H1 (cell line): ENCODE data around the gene NXNL2. TPM values are rescaled to one million over a fixed set of nuclear protein-coding genes. Genes with fewer than 3 reads are reported as not detected.

ENCODE experiments used
- CTCF ChIA-PET: fragments of 300-600 bp; sonication (Branson Sonifier 250); formaldehyde crosslinking; loops from one replicate; lab custom pipeline; 2021; ENCODE audit not compliant: partially characterized antibody; lab: Charles Lee
- POLR2A ChIA-PET: fragments of 300-600 bp; sonication (Branson Sonifier 250); formaldehyde crosslinking; loops from one replicate; lab custom pipeline; 2021; ENCODE audit warnings: inconsistent platforms; ENCODE audit not compliant: partially characterized antibody; lab: Charles Lee
- DNase-seq, 2 experiments: peaks; one replicate each; pipeline versions ENCODE4 v3.0.0 to v3.0.0-alpha.2; 2010 to 2022; ENCODE audit warnings: low spot score in 2 of 2, low read depth in 1 of 2, mixed read lengths in 1 of 2
- FAIRE-seq: peaks from 2 replicates; lab custom pipeline; 2011; peaks lifted over from hg19 to GRCh38; lab: Jason Lieb, UNC
- H2AFZ ChIP-seq: 2 replicates; pipeline ENCODE4 v1.8.1; 2012; ENCODE audit warnings: low read length, inconsistent platforms
- H2AK5ac ChIP-seq: 2 replicates; pipeline ENCODE4 v1.6.1; 2013; ENCODE audit warnings: low read depth, low read length
- H2BK120ac ChIP-seq: replicated peaks from 2 replicates; pipeline ENCODE3; 2013; ENCODE audit warnings: low read depth, low read length, inconsistent platforms
- H2BK12ac ChIP-seq: 2 replicates; pipeline ENCODE4 v1.6.1; 2013; ENCODE audit warnings: low read depth, low read length
- H2BK15ac ChIP-seq: 2 replicates; pipeline ENCODE4 v1.6.1; 2013; ENCODE audit warnings: low read length
- H2BK20ac ChIP-seq: 2 replicates; pipeline ENCODE4 v1.6.1; 2013; ENCODE audit warnings: low read length
- H2BK5ac ChIP-seq: 2 replicates; pipeline ENCODE4 v1.6.1; 2013; ENCODE audit warnings: low read depth, low read length
- H3K14ac ChIP-seq: 2 replicates; pipeline ENCODE4 v1.6.1; 2013; ENCODE audit warnings: inconsistent platforms; ENCODE audit not compliant: insufficient read length
- H3K18ac ChIP-seq: 2 replicates; pipeline ENCODE4 v1.6.1; 2013; ENCODE audit warnings: low read length; ENCODE audit errors: extremely low read depth
- H3K23ac ChIP-seq: 2 replicates; pipeline ENCODE4 v1.6.1; 2013; ENCODE audit warnings: inconsistent platforms; ENCODE audit not compliant: insufficient read length
- H3K23me2 ChIP-seq: 2 replicates; pipeline ENCODE4 v1.6.1; 2013; ENCODE audit warnings: low read depth, low read length
- H3K27ac ChIP-seq: 2 replicates; pipeline ENCODE4 v1.6.1; 2011; ENCODE audit warnings: low read depth, low read length, inconsistent platforms
- H3K27me3 ChIP-seq, 4 experiments: replicated peaks in 1 of 4; 1 replicate in 1 of 4; 2 replicates in 3 of 4; pipeline versions ENCODE4 v1.6.1 to v1.8.1; 2011 to 2013; ENCODE audit warnings: low read length in 3 of 4, mild to moderate bottlenecking in 3 of 4, inconsistent platforms in 2 of 4, mixed read lengths in 2 of 4, moderate library complexity in 1 of 4; ENCODE audit not compliant: control insufficient read depth in 3 of 4, insufficient read depth in 3 of 4; ENCODE audit errors: extremely low read depth in 1 of 4
- H3K36me3 ChIP-seq, 4 experiments: 2 replicates each; pipeline versions ENCODE4 v1.6.1 to v1.8.1; 2011 to 2013; ENCODE audit warnings: mild to moderate bottlenecking in 4 of 4, low read length in 3 of 4, moderate library complexity in 2 of 4, control low read depth in 1 of 4, inconsistent platforms in 1 of 4; ENCODE audit not compliant: insufficient read depth in 4 of 4, control insufficient read depth in 2 of 4
- H3K4ac ChIP-seq: replicated peaks from 2 replicates; pipeline ENCODE3; 2013; ENCODE audit warnings: low read length, low read depth, mixed read lengths, inconsistent platforms; ENCODE audit not compliant: insufficient read length
- H3K4me1 ChIP-seq, 4 experiments: replicated peaks in 1 of 4; 1 replicate in 1 of 4; 2 replicates in 3 of 4; pipeline versions ENCODE4 v1.6.1 to v1.8.1; 2011 to 2013; ENCODE audit warnings: low read length in 3 of 4, inconsistent platforms in 2 of 4, mixed read lengths in 1 of 4; ENCODE audit not compliant: insufficient read depth in 4 of 4, control insufficient read depth in 3 of 4
- H3K4me2 ChIP-seq, 2 experiments: 2 replicates each; pipeline versions ENCODE4 v1.6.1 to v1.8.1; 2011 to 2013; ENCODE audit warnings: low read depth in 2 of 2, low read length in 2 of 2, control low read depth in 1 of 2, inconsistent platforms in 1 of 2, mild to moderate bottlenecking in 1 of 2; ENCODE audit not compliant: insufficient read depth in 1 of 2
- H3K4me3 ChIP-seq, 4 experiments: fragments of 200-600, 300-600 bp in 1 of 4; sonication (generic), shearing (Covaris generic), sonication (Bioruptor Twin) in 1 of 4; 2 replicates each; pipeline versions ENCODE4 v1.5.1 to v1.8.1; 2011 to 2016; ENCODE audit warnings: low read length in 4 of 4, low read depth in 3 of 4, control low read depth in 2 of 4, inconsistent platforms in 2 of 4, mild to moderate bottlenecking in 2 of 4, mixed read lengths in 1 of 4, moderate library complexity in 1 of 4; ENCODE audit not compliant: insufficient read depth in 2 of 4; ENCODE audit errors: extremely low read depth in 1 of 4
- H3K56ac ChIP-seq: replicated peaks from 2 replicates; pipeline ENCODE3; 2013; ENCODE audit warnings: low read depth, mild to moderate bottlenecking, mixed read lengths, low read length, inconsistent platforms; ENCODE audit not compliant: insufficient read length
- H3K79me1 ChIP-seq: 2 replicates; pipeline ENCODE4 v1.6.1; 2013; ENCODE audit warnings: low read depth, low read length, control low read depth
- H3K79me2 ChIP-seq, 2 experiments: 2 replicates each; pipeline versions ENCODE4 v1.6.1 to v1.8.1; 2012 to 2013; ENCODE audit warnings: low read length in 2 of 2, mild to moderate bottlenecking in 2 of 2, inconsistent platforms in 1 of 2; ENCODE audit not compliant: insufficient read depth in 2 of 2, control insufficient read depth in 1 of 2
- H3K9ac ChIP-seq, 4 experiments: replicated peaks in 1 of 4; 1 replicate in 1 of 4; 2 replicates in 3 of 4; pipeline versions ENCODE4 v1.6.1 to v1.8.1; 2011 to 2013; ENCODE audit warnings: low read depth in 3 of 4, low read length in 3 of 4, control low read depth in 2 of 4, mild to moderate bottlenecking in 2 of 4, moderate library complexity in 2 of 4, inconsistent platforms in 1 of 4; ENCODE audit errors: extremely low read depth in 1 of 4
- H3K9me3 ChIP-seq, 2 experiments: 2 replicates each; pipeline versions ENCODE4 v1.6.1 to v1.8.1; 2012 to 2013; ENCODE audit warnings: mild to moderate bottlenecking in 2 of 2, moderate library complexity in 2 of 2, control low read depth in 1 of 2, inconsistent platforms in 1 of 2, low read depth in 1 of 2, low read length in 1 of 2, mixed read lengths in 1 of 2; ENCODE audit not compliant: insufficient read depth in 2 of 2
- H4K20me1 ChIP-seq, 2 experiments: replicated peaks in 1 of 2; 2 replicates each; pipeline versions ENCODE3 to v1.8.1; 2011 to 2013; ENCODE audit warnings: inconsistent platforms in 2 of 2, low read length in 2 of 2, mild to moderate bottlenecking in 1 of 2; ENCODE audit not compliant: insufficient read depth in 2 of 2, control insufficient read depth in 1 of 2
- H4K5ac ChIP-seq: 2 replicates; pipeline ENCODE4 v1.6.1; 2013; ENCODE audit warnings: low read length, low read depth, mixed read lengths, inconsistent platforms; ENCODE audit not compliant: insufficient read length
- H4K8ac ChIP-seq: 2 replicates; pipeline ENCODE4 v1.8.0; 2013; ENCODE audit warnings: mild to moderate bottlenecking, moderate library complexity, low read length, inconsistent platforms; ENCODE audit not compliant: insufficient read depth; ENCODE audit errors: extremely low read depth
- H4K91ac ChIP-seq: replicated peaks from 2 replicates; pipeline ENCODE3; 2013; ENCODE audit warnings: low read length, mixed read lengths, inconsistent platforms; ENCODE audit not compliant: insufficient read length
- EP300 ChIP-seq, 2 experiments: IDR thresholded peaks; 1 replicate in 1 of 2; 2 replicates in 1 of 2; pipeline ENCODE4 v1.6.1; 2011 to 2012; ENCODE audit warnings: low read depth in 2 of 2, low read length in 2 of 2, mild to moderate bottlenecking in 2 of 2, borderline replicate concordance in 1 of 2, inconsistent platforms in 1 of 2, moderate library complexity in 1 of 2
- WGBS, 2 experiments: shearing (Covaris generic) in 1 of 2; methylation state at CpG; one replicate each; pipeline versions ENCODE4 v1.1.6 to v1.1.7; 2013 to 2015; ENCODE audit warnings: low lambda C conversion rate in 2 of 2, mixed read lengths in 2 of 2, inconsistent platforms in 1 of 2, low coverage in 1 of 2, missing lambda C conversion rate in 1 of 2; ENCODE audit not compliant: insufficient replicate concordance in 2 of 2, insufficient coverage in 1 of 2, insufficient read length in 1 of 2; ENCODE audit errors: extremely low coverage in 1 of 2, missing lambda C conversion rate in 1 of 2; 5-methylcytosine and 5-hydroxymethylcytosine counted together
- polyA plus RNA-seq, 7 experiments: library from polyadenylated mRNA; depleted of rRNA in 3 of 7; stranded (reverse) in 5 of 7; unstranded in 2 of 7; fragments of >200 nt in 5 of 7; fragments of 200-250 nt in 2 of 7; gene quantifications; 1 replicate in 5 of 7; 2 replicates in 1 of 7; 4 replicates in 1 of 7; pipeline versions ENCODE4 v1.2.1 to v1.2.3, GENCODE V29; 2011 to 2013; ENCODE audit warnings: missing spikeins in 2 of 7, mixed read lengths in 2 of 7
- total RNA-seq: library from RNA; stranded (reverse); fragmentation: NEBNext Ultra II Directional; extraction: Animal tissue kit (Norgen Biotek cat#: 25700); gene quantifications from 2 replicates; pipeline ENCODE4 v1.2.1, GENCODE V29; 2021

The NXNL2 gene
- total and polyA plus RNA-seq, 2 of the 8 experiments (the other 6 are each of a cell fraction or from before 2014, with no cell fraction given) = 1.9 to 2.6 TPM

DNA sequence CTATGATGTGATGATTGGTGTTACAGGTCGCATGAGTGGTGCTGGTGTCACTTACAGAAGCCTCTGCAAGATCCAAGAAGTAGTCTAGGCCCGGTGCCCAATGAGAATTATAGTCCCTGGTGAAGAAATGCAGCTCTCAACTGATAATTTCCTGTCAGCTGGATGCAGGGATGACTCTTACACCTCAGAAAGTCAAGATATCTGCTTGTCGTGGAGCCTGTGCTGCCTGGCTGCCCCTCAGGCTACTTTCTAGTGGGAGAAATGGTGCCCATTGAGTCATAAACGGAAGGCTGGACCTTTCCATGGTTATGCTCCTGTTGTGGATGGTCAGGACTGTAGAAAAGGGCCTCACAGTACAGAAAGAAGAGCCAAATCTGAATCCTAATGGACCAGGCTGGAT is 46.8 kb upstream of the NXNL2 start:
- H2AK5ac ChIP-seq = no peak overlapping the region
- H4K5ac ChIP-seq = no peak overlapping the region
- no peak overlapping the region for H2AFZ ChIP-seq
- no peak overlapping the region for H2BK12ac ChIP-seq
- H2BK15ac ChIP-seq = no peak overlapping the region
- H4K8ac ChIP-seq = no peak overlapping the region
- no peaks in the 10 kb centered on the region for H3K4me1 ChIP-seq
- no peaks in the 10 kb centered on the region for H3K23me2 ChIP-seq
- no peak overlapping the region for H3K9ac ChIP-seq
- no peak overlapping the region for H3K4me3 ChIP-seq
- peaks cover 4% of the 10 kb centered on the region; the same call in 1 of the 2 replicates for H3K79me1 ChIP-seq
- H3K9me3 ChIP-seq = no peaks in the 10 kb centered on the region
- H2BK120ac ChIP-seq = no peak overlapping the region
- H3K56ac ChIP-seq = no peak overlapping the region
- no peak overlapping the region for H4K91ac ChIP-seq
- DNase-seq = no peak
- FAIRE-seq = no peak
- H2BK20ac ChIP-seq = no peak overlapping the region
- CTCF ChIA-PET = interaction anchor here (0.8 kb wide), 1 partner anchor 111 kb away, joined by 3 read pairs; no protein-coding TSS in a partner anchor
- no peaks in the 10 kb centered on the region for H3K79me2 ChIP-seq
- no peak overlapping the region for H3K4me2 ChIP-seq
- no peaks in the 10 kb centered on the region for H3K27me3 ChIP-seq
- H3K4ac ChIP-seq = no peak overlapping the region
- no peak overlapping the region for H2BK5ac ChIP-seq
- H3K36me3 ChIP-seq = 0 out of 8 replicates have a peak, but pooled peaks cover 0 to 3% (median 0%) of the 10 kb centered on the region in 4 experiments
- POLR2A ChIA-PET = interaction anchor here (1.0 kb wide), 1 partner anchor 35 kb away, joined by 3 read pairs; no protein-coding TSS in a partner anchor
- H4K20me1 ChIP-seq = no peaks in the 10 kb centered on the region
- 85% methylated on average over 4 of the region's 4 CpGs; no CpG with 5 or more reads in 1 of the 2 experiments for WGBS, 2 experiments
- no peak overlapping the region for H3K14ac ChIP-seq
- H3K23ac ChIP-seq = no peak overlapping the region
- no peak overlapping the region for H3K18ac ChIP-seq
- no peak overlapping the region for H3K27ac ChIP-seq
- TF ChIP-seq EP300 (IDR thresholded peaks at IDR 0.05; ENCODE audit: borderline replicate concordance in 1 of 2, low read depth in 2 of 2, low read length in 2 of 2) = no peak
